Cardiac muscle cell (in vitro differentiated cells and primary cell): ENCODE data around the gene KRTAP5-4. TPM values are rescaled to one million over a fixed set of nuclear protein-coding genes. Genes with fewer than 3 reads are reported as not detected.
"Not testable (repeated sequence)": the region's sequence is repeated elsewhere in the genome, so short reads cannot be mapped to it uniquely, and the experiment has no call there.

Experiments used
- DNase-seq, 2 donors: peaks; one replicate each; pipeline versions ENCODE4 v3.0.0 to v3.0.0-alpha.2; 2010 to 2017; ENCODE audit warnings: low read depth in 1 of 2, low spot score in 1 of 2
- H3K27ac ChIP-seq: fragments of 200-600 bp; sonication (generic); 2 replicates; pipeline ENCODE4 v1.5.1; 2016
- H3K27me3 ChIP-seq: fragments of 200-600 bp; sonication (generic); 2 replicates; pipeline ENCODE4 v1.6.0; 2016; ENCODE audit warnings: control low read depth
- H3K36me3 ChIP-seq: fragments of 200-600 bp; sonication (generic); 2 replicates; pipeline ENCODE4 v1.5.1; 2016; ENCODE audit warnings: control low read depth
- H3K4me1 ChIP-seq: fragments of 200-600 bp; sonication (generic); 2 replicates; pipeline ENCODE4 v1.8.1; 2017; ENCODE audit warnings: low read depth, mild to moderate bottlenecking, mixed run types
- H3K4me3 ChIP-seq: fragments of 200-600 bp; sonication (generic); 2 replicates; pipeline ENCODE4 v1.5.1; 2016; ENCODE audit warnings: mild to moderate bottlenecking
- H3K9me3 ChIP-seq: fragments of 200-600 bp; sonication (generic); 2 replicates; pipeline ENCODE4 v1.5.1; 2017; ENCODE audit warnings: low read depth, mild to moderate bottlenecking, control low read depth
- polyA plus RNA-seq: library from polyadenylated mRNA; unstranded; fragments of >200 nt; fragmentation: Nextera tagmentation; extraction: Ambion mirVana; gene quantifications from 2 replicates; pipeline ENCODE4 v1.2.1, GENCODE V29; 2016
- total RNA-seq: library from RNA; depleted of rRNA; stranded (reverse); fragments of >200 nt; gene quantifications from 2 replicates; pipeline ENCODE4 v1.2.3, GENCODE V29; 2016
- TF ChIP-seq, protein P1 (sequence below): IDR thresholded peaks from 2 replicates; pipeline ENCODE4 v1.5.1; 2012; ENCODE audit warnings: low read depth, mild to moderate bottlenecking, low read length

Gene KRTAP5-4
- total and polyA plus RNA-seq, 2 experiments from 2014 or later: not detected

DNA sequence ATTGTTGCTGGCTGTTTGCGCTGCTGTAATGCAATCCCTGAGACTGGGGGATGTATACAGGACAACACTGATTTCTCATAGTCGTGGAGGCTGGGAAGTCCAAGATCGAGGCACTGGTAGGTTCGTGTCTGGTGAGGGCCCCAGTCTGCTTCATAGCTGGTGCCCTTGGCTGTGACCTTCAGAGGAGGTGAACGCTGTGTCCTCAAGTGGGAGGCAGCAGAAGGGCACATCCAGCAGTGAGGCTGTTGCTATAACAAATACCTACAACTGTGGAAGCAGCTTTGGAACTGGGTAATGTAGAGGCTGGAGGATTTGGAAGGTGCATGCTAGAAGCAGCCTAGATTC lies 29.0 kb upstream of the KRTAP5-4 start:
- no peaks in the 10 kb centered on the region for H3K27me3 ChIP-seq

DNA sequence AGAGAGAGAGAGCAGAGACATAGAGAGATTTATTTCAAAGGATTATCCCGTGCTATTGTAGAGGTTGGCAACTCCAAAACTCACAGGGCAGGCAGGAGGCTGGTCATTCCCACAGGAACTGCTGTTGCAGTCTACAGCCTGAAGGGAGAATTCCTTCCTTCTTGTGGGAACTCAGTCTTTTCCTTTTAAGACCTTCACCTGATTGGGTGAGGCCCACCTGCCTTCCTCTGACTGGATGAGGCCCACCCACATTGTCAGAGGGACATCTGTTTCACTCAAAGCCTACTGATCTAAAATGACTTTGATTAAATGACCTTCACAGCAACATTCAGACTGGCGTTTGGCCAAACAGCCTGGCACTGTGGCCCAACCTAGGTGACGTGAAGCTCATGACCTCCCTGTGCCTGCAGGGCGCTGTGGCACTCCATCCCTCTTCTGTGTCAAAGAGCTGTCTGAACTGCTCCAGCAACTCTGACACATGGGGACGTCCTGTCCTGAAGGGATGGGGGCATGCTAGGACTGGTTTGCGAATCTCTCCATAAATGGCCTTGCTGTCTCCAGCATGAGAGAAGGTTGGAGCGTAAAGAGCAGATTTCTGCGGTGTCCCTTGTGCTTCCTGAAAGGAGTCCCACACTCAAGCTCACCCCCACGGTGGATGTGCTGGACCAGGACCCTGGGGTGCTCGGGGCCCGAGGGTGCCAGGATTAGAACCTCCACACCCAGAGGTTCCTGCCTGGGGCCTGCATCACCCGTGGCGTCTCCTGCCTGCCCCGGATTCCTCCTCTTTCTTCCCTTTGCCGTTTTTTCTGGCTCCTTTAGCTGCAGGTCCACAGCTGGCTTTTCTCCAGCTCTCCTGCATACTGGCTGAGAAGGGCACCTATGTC lies 28.3 kb upstream of the KRTAP5-4 start:
- H3K27ac ChIP-seq: no peak overlapping the region
- H3K27me3 ChIP-seq: no peaks in the 10 kb centered on the region
- TF ChIP-seq, protein P1, sequence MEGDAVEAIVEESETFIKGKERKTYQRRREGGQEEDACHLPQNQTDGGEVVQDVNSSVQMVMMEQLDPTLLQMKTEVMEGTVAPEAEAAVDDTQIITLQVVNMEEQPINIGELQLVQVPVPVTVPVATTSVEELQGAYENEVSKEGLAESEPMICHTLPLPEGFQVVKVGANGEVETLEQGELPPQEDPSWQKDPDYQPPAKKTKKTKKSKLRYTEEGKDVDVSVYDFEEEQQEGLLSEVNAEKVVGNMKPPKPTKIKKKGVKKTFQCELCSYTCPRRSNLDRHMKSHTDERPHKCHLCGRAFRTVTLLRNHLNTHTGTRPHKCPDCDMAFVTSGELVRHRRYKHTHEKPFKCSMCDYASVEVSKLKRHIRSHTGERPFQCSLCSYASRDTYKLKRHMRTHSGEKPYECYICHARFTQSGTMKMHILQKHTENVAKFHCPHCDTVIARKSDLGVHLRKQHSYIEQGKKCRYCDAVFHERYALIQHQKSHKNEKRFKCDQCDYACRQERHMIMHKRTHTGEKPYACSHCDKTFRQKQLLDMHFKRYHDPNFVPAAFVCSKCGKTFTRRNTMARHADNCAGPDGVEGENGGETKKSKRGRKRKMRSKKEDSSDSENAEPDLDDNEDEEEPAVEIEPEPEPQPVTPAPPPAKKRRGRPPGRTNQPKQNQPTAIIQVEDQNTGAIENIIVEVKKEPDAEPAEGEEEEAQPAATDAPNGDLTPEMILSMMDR: no peak
- no peak for DNase-seq
- no peaks in the 10 kb centered on the region for H3K9me3 ChIP-seq
- H3K4me3 ChIP-seq: no peak overlapping the region
- no peaks in the 10 kb centered on the region for H3K4me1 ChIP-seq
- no peaks in the 10 kb centered on the region for H3K36me3 ChIP-seq

More for the DNA sequence above, 29.0 kb upstream of the KRTAP5-4 start:
- Histone ChIP-seq H3K27ac (no peak overlapping the region), H3K36me3 (no peaks in the 10 kb centered on the region), H3K4me1 (no peaks in the 10 kb centered on the region), H3K4me3 (no peak overlapping the region), H3K9me3 (no peaks in the 10 kb centered on the region)
- TF ChIP-seq, protein P1: no peak
- no peak for DNase-seq

DNA sequence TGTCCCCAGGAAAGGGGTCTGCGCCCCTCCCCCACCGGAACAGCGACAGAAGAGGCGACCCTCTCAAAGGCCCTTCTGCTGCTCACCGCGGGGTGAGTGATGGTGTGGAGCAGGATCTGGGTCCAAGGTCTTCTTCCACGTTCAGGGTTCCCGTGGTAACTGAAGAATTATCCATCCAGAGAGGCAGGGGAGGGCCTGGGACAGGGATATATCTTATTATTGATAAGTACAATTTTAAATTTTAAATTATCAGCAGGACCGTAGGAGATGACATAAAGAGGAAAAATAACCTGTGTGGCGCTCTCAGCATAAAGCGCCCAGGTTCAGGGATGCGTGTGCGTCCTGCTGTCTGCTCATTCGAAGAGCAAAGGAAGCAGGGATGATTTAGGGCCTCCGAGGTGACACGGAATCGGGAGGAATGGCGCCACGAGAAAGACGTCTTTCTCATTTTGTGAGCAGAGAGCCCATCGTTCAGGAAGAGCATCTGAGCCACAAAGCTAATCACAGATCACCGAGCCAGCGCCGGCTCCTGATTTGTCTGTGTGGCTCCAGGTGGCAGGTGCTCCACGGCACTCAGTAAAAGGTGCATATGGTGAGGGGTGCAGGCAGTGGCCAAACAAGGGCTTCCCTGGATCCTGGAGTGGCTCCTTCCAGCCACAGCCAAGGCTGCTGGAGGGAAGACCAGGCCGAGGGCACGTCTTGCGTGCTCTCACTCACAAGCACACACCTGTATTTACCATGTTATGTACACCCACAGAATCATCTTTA lies 26.9 kb upstream of the KRTAP5-4 start:
- Histone ChIP-seq H3K36me3 (no peaks in the 10 kb centered on the region), H3K4me3 (no peak overlapping the region), H3K4me1 (no peaks in the 10 kb centered on the region), H3K27ac (no peak overlapping the region), H3K27me3 (no peaks in the 10 kb centered on the region), H3K9me3 (no peaks in the 10 kb centered on the region)
- no peak for DNase-seq
- TF ChIP-seq, protein P1: no peak

DNA sequence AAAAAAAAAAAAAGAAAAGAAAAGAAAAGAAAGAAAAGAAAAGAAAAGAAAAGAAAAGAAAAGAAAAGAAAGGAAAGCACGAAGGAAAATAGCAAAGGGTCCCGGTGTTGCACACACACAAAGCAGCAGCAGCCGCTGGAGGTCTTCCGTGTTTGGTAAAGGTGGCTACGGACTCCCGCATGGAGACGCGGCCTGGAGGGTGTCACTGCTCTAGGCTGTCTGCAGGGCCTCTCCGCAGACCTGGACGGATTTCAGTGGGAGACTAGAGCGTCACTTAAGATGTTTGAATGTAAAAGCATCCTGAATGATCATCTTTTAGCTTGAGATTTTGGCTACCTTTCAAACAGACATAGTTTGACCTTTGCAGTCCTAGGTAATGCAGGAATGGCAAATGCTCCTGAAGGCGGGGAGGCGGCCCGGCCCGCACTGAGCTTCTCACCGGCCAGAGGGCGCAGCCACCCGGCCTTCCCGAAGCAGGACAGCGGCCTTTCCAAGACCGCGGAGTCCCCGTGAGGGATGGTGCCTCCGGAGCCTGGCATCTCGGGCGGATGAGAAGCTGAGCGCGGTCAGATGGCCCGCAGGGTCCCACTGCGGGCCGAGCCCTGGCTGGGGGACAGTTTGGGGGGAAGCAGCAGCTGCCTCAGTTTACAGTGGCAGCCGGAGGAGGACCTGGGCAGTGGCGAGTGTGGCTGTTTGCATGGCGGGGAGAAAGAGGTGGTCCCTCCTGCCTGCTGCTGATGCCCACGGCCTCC lies 26.1 kb upstream of the KRTAP5-4 start:
- Histone ChIP-seq H3K4me1 (no peaks in the 10 kb centered on the region), H3K27ac (no peak overlapping the region), H3K27me3 (no peaks in the 10 kb centered on the region), H3K4me3 (no peak overlapping the region), H3K9me3 (no peaks in the 10 kb centered on the region), H3K36me3 (no peaks in the 10 kb centered on the region)
- no peak for DNase-seq
- TF ChIP-seq, protein P1: no peak

DNA sequence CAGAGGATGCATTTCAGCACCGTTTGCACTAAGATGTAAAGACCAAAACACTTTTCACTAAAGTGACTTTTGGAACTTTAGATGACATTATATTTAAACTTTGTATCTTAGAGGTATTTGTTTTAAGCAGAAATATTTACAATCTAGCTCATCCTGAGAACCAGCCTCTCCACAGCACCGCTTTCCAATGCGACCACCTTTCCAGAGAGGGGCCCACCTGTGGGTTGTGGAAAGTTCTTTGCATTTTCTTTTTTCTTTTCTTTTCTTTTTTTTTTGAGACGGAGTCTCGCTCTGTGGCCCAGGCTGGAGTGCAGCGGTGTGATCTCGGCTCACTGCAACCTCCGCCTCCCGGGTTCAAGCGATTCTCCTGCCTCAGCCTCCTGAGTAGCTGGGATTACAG lies 24.6 kb upstream of the KRTAP5-4 start:
- DNase-seq, H3K27ac ChIP-seq, H3K4me3 ChIP-seq, H3K27me3 ChIP-seq, H3K36me3 ChIP-seq, H3K4me1 ChIP-seq, H3K9me3 ChIP-seq: not testable (repeated sequence)
